CD4-positive, alpha-beta T cell treated with Interleukin-10 for 1 hour (primary cell): ENCODE measurements around the gene ZC3H6.

ENCODE experiments used
- DNase-seq: peaks from one replicate; pipeline ENCODE4 v3.0.0-alpha.2; 2020

ZC3H6 gene, protein sequence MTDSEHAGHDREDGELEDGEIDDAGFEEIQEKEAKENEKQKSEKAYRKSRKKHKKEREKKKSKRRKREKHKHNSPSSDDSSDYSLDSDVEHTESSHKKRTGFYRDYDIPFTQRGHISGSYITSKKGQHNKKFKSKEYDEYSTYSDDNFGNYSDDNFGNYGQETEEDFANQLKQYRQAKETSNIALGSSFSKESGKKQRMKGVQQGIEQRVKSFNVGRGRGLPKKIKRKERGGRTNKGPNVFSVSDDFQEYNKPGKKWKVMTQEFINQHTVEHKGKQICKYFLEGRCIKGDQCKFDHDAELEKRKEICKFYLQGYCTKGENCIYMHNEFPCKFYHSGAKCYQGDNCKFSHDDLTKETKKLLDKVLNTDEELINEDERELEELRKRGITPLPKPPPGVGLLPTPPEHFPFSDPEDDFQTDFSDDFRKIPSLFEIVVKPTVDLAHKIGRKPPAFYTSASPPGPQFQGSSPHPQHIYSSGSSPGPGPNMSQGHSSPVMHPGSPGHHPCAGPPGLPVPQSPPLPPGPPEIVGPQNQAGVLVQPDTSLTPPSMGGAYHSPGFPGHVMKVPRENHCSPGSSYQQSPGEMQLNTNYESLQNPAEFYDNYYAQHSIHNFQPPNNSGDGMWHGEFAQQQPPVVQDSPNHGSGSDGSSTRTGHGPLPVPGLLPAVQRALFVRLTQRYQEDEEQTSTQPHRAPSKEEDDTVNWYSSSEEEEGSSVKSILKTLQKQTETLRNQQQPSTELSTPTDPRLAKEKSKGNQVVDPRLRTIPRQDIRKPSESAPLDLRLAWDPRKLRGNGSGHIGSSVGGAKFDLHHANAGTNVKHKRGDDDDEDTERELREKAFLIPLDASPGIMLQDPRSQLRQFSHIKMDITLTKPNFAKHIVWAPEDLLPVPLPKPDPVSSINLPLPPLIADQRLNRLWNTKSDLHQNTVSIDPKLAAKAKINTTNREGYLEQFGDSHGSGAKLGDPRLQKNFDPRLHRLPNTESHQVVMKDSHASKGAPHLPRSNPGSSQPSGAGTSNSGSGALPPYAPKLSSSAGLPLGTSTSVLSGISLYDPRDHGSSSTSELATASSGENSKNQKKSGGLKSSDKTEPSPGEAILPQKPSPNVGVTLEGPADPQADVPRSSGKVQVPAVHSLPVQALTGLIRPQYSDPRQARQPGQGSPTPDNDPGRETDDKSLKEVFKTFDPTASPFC

DNA sequence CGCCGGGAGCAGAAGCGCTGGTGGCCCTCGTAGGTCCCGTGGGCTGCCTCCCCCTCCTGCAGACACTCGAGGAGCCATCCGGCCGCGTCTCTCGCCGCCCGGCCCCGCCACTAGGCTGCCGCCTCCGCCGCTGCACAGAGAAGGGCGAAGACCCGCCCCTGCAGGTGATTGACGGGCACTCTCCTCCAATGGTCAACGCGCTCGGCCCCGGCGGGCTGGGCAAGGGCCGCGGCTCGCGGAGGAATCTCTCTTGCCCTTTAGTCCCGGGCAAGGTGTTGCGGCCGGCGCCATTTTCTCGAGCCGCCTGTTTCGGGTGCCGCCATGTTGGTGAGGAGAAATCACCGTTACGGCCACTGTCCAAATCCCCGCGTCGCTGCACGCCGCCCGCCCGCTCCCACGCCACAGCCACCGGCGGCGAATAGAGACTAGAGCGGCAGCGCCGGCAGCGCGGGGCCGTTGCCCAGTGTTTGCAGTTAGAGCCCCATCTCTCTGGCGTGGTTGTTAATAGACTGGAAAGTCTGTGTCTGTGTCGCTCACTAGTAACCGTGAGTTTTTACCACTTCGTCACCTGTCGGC, at the start of gene ZC3H6:
Gene ZC3H6 (plus strand): TSS at position 287 of the 576 bp plus-strand sequence. CDS start 398 bp downstream, outside the sequence.
- peak; percentile 100 for DNase-seq

DNA sequence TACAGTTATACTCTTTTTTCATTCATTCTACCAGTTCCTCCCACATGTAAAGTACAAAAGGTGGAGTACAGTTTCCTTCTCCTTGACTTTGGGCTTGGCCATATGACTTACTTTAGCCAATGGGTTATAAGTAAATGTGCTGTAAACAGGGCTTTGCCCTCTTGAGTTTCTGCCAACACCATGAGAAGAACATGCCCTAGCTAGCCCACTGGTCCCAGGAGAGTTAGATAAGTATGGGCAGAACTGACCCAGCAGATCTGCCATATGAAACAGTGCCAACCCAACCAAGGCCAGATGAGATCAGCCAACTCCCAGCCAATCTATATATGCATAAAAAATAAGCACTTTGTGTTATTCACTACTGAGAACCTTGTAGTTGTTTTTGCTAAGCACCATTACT, 46.0 kb upstream of the ZC3H6 start:
- no peak for DNase-seq

DNA sequence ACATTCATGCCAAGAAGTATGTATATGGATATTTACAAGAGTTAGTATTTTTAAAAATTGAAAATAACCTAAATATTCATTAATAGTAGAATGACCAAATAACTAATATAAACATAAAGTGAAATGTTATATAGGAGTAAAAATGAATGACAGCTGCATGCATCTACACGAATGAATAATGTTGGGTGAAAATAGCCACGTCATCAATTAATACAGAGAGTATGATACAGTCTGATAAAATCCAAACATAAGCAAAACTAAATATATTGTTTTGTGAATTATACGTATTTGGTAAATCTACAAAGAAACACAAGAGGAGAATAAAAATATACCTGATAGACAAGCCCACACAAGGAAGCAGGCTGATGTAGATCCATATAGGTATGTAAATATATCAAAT, 45.0 kb upstream of the ZC3H6 start:
- DNase-seq = no peak

DNA sequence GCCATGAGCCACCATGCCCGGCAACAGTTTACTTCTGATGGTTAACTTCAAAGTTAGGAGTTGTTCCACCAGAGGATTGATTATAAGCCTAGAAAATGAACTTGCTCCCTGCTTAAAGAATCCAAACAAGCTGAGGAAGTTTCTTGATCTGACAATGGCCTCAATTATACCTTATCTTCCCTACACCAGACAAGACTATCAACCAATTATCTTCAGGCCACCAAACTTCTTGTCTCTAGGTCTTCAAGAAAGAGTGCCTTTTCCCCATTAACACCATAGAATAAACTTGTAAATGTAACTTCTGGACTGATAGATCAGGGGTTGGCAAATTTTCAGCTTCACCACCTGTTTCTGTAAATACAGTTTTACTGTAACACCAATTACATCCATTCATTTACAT, 35.5 kb upstream of the ZC3H6 start:
- DNase-seq = no peak

DNA sequence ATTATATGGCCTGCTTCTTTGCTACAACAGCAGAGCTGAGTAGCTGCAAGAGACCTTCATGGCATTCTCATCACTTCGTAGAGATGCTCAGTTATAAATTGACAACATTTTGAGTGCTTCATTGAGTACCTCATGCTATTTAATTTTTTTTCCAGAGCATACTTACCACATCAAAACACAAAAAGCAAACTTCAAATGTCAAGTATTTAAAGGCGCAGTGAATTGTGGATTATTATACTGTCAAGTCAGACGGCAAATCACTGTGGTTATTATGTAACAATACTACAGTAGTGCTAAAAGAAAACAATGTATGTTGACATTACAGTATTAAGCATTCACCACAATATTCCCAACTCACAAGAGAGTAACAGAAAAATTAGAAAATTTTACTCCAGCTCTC, 33.0 kb upstream of the ZC3H6 start:
- no peak for DNase-seq

DNA sequence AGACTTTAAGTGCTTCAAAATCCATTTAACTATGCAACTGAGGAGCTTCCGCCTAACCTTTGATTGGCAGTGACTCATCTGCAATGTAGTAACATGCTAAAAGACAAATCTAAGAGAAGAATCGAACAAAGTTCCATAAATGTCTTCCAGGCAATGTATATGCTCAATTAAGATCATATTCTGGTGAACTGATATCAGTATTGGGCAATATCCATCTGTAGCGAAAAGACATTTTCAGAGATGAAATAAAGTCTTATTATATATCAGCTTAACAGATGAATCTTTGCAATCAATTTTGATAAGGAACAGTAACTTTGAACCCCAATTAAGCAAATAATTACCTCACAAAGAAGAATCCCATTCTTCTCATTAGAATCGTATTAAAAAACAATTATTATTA, 32.2 kb upstream of the ZC3H6 start:
- no peak for DNase-seq

DNA sequence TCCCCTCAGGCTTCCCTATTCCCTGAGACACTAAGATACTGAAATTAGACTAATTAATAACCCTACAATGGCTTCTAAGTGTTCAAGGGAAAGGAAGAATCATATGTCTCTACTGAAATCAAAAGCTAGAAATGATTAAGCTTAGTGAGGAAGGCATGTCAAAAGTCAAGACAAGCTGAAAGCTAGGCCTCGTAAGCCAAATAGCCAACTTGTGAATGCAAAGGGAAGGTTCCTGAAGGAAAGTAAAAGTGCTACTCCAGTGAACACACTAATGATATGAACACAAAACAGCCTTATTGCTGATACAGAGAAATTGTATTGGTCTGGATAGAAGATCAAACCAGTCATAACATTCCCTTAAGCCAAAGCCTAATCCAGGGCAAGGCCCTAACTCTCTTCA, 30.5 kb upstream of the ZC3H6 start:
- no peak for DNase-seq

DNA sequence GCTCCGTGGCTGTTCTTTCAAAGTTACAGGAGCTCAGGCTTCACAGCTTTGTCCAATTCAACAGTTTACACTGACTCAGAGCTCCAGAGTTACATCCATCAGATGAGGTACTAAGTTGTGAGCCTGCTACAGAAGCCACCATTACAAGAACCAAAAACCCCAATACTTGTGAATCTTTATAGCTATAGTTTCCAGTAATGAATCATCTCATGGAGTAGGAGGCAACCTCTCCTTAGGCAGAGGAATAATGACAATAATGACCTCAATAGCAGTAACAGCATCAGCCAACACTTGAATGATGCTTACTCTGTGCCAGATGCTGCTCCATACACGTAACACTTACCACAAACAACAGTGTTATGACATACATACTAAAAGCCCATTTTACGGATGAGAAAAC, 24.1 kb upstream of the ZC3H6 start:
- no peak for DNase-seq

DNA sequence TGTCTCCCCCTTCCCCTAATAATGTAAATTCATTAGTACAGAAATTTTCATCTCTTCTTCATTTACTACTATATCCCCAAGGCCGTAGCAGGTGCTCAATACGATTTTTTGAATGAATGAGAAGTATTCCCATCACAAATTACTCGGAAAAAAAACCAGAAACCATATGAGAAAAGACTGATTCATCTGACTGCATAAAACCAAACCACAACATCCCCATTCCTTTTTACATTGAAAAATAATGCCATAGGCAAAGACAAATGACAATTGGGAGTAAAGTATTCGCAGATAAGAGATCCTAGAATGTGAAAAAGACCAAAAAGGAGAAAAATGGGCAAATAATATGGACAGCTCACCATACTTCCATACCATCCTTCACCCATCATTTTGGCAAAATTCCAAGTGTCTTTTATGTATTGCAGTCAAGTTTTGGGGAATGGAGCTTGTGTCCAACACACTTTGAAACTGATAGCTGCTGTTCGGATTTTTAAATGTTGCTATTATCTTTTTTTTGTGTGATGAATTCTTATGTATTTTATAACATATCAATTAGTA, 22.1 kb upstream of the ZC3H6 start:
- DNase-seq = no peak

DNA sequence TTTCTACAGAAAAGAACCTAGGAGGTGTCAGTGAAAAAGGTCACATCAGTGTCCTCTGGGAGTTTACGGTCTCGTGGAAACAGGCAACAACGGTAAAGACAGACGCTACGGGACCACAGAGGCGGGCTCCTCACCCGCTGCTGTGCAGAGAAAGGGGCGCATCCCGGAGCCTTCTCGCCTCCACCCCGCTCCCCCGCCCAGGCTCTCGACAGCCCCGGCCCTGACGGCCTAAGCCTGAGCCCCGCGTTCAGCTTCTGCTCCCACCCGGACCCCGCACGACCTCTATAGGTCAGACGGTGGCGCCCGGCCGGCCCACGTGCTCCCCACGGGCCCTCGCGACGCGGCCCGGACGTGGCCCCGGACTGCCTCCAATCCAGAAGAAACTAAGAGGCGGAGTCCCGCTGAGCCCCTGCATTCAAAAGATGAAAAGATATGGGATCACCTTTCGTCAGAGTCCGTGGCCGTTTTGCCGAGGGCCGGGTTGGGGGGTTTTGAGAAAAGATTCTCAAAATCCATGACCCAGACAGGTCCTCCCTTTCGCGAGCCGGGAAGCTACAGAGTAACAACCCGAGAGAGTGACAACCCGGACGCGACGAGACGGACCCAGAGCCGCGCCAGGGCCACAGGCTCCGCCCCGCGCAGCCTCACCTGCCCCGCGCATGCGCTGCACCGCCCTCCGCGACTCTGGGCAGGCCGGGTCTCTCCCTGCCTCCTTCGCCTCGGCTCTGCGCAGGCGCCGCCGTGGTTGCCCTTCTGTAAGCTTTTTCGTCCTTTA, 20.7 kb upstream of the ZC3H6 start, which contains the start of gene ZC3H8:
Gene ZC3H8 (minus strand): TSS at position 577 of the 775 bp plus-strand sequence. CDS start 61 bp downstream, at position 516.
- peak; percentile 96 for DNase-seq

DNA sequence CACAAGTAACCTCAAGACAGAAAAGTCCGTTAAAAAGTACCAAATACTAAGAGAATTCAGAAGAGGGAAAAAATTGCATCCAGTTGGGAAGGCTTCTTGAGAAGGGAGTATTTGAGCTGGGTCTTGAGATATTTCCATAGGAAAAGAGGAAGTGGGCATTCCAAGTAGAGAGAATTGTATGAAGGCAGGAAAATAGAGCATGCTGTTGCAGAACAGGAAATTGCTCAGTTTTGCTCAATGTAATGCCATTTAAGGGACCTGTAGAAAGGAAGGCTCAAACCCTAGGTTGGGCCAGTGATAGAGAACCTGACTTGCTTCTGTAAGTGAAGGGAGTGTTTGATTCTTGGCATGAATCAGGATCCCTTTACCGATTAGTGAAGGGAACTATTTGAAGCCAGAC, 19.5 kb upstream of the ZC3H6 start:
- DNase-seq = no peak

DNA sequence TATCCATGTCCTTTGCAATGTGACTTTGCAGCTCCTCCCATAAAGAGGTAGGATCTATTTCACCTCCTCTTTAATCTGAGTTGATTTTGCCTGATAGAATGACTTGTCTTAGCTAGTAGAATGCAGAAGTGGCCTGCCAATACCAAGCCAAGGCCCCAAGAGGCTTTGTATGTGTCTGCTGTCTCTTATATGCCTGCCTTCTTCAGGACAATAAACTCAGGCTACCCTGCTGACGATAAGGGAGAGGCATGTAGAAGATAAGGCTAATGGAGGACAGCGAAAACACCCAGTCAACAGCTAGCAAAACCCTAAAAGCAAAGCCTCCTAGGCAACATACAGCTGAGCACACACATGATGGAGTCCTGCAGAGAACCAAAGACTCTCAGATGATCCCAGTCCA, 18.7 kb upstream of the ZC3H6 start:
- no peak for DNase-seq

DNA sequence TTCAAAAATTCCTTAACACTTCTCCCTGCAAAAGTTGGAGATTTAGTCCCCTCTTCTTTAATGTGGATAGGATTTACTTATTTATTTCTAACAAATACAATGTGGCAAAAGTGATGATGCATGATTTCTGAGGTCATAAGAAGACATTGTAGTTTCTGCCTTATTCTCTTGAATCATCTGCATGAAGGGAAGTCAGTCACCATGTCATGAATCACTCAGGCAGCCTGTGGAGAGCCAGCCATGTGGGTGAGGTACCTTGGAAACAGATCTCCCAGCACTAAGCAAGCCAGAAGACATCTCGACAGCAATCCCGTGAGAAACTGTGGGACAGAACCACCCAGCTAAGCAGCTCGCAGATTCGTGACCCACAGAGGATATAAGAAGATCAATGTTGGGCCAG, 17.8 kb upstream of the ZC3H6 start:
- no peak for DNase-seq

DNA sequence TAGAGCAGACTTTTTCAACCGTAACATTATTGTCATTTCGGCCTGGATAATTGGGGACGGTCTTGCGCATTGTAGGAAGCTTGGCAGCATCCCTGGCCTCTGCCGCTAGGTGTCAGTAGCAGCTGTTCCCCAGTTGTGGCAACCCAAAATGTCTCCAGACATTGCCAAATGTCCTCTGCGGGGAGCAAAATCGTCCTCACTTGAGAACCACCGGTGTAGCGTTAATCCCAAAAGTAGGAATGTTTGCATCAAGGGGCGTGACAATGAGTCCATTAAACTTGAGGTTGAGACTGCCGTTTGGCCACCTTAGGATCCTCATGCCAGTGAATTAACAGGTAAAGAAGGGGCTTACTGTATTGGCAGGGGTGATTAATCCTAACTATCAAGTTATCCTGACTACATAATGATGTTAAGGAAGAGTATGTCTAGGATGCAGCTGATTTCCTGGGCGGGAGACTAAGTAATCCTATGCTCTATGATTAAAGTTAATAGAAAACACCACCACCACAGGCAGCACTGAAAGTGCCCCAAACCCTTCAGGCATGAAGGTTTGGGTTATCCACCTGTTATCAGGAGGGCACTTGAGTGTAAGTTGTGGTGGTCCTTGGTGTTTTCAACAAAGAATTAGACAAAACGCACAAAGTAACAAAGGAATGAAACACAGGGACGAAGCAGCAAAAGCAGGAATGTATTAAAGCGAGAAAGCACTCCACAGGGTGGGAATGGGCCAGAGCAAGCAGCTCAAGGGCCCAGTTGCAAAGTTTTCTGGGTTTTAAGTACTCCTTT, 15.7 kb upstream of the ZC3H6 start:
- peak; percentile 87 for DNase-seq

DNA sequence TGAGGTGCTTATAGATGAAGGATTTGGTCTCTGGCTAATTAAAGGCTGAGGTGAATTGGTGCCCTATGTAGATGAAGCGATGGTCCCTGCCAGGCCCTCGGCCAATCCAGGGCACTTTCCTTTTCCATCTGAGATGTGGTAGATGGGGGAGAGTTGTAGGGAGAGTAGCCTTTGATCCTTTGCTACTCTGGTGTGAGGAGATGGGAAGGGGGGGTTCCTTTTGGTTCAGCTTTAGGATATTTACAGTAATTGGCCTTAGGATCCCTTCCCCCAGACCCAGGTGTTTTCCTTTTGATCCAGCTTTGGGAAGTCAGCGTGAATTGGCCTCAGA, 15.1 kb upstream of the ZC3H6 start:
- no peak for DNase-seq

DNA sequence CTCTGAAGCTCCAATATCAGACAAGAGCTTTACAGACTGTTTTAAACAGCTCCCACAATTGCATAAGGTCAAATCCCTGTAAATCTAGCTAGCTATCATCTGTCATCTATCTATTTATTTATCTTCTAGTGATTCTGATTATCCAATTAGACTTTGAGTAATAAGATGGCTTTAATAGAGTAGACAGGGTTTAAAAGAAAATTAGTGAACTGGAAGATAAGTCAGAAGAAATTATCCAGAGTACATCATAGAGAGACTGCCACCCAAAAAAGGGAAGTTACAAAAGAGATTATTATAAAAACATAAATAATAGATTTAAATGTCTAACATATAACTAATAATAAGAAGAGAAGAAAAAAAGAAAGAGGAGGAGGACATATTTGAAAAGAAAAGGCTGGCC, 12.5 kb upstream of the ZC3H6 start:
- no peak for DNase-seq

DNA sequence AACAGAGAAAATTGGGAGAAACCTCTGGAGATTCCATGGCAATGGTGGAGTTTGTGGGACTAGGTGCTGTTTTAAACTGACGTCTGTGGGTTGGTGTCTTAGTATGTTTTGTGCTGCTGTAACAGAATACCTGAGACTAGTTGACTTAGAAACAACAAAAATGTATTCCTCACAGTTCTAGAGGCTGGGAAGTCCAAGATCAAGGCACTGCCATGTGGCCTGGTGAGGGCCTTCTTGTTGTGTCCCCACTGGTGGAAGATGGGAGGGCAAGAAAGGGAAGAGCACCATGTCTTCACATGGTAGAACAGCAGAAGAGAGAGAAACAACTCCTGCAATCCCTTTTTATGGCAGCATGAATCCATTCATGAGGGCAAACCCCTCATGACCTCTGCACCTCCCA, 6.8 kb upstream of the ZC3H6 start:
- DNase-seq = no peak

DNA sequence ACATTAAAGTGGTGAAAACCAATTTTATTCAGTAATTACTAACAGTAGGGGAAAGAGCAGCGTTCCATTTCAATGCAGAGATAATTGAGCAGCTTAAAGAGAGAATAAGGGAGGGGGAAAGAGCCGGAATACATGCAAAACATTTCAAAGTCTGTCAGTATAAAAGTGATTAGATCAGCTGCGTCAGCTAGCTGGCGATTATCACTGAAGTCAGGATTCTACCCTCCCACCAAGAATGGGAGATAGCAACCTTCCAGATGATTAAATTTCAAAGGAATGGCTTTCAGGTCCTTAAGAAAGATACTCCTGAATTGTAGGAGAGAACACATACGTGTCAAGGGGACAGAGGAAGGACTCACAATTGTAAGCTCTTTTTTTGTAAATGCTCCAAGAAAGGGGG, 2.7 kb upstream of the ZC3H6 start:
- DNase-seq = no peak

DNA sequence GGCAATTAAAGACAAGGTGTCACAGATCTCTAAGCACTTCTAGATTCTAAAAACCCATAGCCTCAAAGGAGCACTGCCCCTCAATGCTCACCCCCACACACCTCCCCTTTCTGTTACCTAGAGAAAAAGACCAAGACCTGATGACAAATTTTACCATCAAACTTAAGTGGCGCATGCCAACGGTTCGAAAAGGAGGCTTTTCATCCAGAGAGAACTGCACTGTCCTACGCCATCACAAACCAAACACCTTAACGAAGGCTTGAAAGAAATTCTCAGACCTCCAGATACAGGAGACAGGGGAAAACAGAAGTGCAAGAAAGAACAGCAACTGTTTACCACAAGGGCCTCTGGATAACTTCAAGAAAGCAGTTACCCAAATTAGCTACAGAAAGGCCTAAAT, 2.0 kb upstream of the ZC3H6 start:
- DNase-seq = no peak

DNA sequence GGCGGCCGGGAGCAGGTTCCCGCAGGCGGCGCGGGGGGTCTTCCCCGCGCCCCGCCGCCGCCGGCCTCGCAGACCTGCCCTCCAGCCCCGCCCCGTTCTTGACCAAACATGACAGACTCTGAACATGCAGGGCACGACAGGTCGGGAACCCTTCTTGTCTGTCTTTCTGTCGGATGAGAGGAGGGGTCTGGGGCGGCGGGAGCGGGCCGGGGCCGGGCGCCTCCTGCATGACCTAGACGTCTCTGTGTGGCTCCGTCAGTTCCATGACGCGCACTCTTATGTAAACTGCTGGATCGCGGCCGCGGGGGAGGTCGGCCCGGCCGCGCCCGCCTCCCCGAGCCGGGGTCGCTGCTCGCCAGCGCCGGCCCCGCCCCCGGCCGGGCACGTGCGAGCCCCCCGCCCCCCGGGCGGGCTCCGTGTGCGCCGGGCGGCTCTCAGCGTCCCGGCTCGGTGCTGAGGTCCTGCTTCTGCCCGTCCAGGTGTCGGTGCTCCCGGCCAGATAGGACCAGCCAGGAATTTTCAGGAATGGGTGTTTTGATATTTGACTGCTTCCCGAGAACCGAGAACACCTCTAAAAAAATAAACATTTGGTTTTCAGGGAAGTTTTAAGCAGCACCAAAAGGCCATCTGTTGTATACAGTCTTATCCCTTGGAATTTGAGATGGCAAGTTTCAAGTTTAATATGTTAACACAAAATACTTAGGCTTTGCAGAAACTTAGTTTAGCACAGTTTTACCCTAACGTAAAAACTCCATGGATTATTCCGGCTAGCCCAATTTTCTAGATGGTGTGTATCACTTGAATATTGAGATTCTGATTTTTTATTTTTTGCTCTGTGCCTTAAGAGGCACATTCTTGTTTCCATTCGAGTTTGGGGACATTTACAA, 733 bp downstream of the ZC3H6 start:
- DNase-seq = peak; percentile 83
